SKM-1 treated with dmso at 0.1 percent for 144 hours (cell line): ENCODE results near the gene CNR2.
"Not testable (repeated sequence)": the region's sequence is repeated elsewhere in the genome, so short reads cannot be mapped to it uniquely, and the experiment has no call there.

Experiments used
- DNase-seq: peaks from one replicate; lab custom pipeline; 2025; ENCODE audit not compliant: unreplicated experiment; lab: John Stamatoyannopoulos, UW

CNR2 gene

GRCh38 chr1:23838401-23838866, 74.7 kb downstream of the CNR2 start:
- DNase-seq, result peak; percentile 45

GRCh38 chr1:23837908-23838307, 75.3 kb downstream of the CNR2 start:
- DNase-seq, result no peak

- peak; percentile 19 for DNase-seq
Measured at GRCh38 chr1:23836037-23836436, 77.1 kb downstream of the CNR2 start.

- not testable (repeated sequence) for DNase-seq
Measured at GRCh38 chr1:23834156-23834555, 79.0 kb downstream of the CNR2 start.

- DNase-seq, result no peak
Measured at GRCh38 chr1:23827717-23828116, 85.4 kb downstream of the CNR2 start.

- not testable (repeated sequence) for DNase-seq
Measured at GRCh38 chr1:23826590-23826989, 86.6 kb downstream of the CNR2 start.

- no peak for DNase-seq
Measured at GRCh38 chr1:23825762-23826522, 87.2 kb downstream of the CNR2 start.

- peak; percentile 78 for DNase-seq
Measured at GRCh38 chr1:23825076-23825761, 87.9 kb downstream of the CNR2 start, which contains the start of gene HMGCL. HMGCL (minus strand) TSS chr1:23825429; CDS start chr1:23825415, 14 bp downstream.

- DNase-seq, result no peak
Measured at GRCh38 chr1:23824711-23825075, 88.5 kb downstream of the CNR2 start.

GRCh38 chr1:23823767-23824166, 89.4 kb downstream of the CNR2 start:
- DNase-seq, result no peak
